HG02588 (cell line): ENCODE results near the gene ITGA8.
A peak's percentile ranks its signal among the peaks of the same experiment; 100 is the strongest.
"Not testable (repeated sequence)": the region's sequence is repeated elsewhere in the genome, so short reads cannot be mapped to it uniquely, and the experiment has no call there.

Experiments
- ATAC-seq: cut with Tn5 transposase; IDR thresholded peaks from one replicate; pipeline ENCODE4 v1.9.1; 2021; ENCODE audit warnings: mild to moderate bottlenecking, moderate library complexity; ENCODE audit not compliant: unreplicated experiment

The ITGA8 gene

DNA sequence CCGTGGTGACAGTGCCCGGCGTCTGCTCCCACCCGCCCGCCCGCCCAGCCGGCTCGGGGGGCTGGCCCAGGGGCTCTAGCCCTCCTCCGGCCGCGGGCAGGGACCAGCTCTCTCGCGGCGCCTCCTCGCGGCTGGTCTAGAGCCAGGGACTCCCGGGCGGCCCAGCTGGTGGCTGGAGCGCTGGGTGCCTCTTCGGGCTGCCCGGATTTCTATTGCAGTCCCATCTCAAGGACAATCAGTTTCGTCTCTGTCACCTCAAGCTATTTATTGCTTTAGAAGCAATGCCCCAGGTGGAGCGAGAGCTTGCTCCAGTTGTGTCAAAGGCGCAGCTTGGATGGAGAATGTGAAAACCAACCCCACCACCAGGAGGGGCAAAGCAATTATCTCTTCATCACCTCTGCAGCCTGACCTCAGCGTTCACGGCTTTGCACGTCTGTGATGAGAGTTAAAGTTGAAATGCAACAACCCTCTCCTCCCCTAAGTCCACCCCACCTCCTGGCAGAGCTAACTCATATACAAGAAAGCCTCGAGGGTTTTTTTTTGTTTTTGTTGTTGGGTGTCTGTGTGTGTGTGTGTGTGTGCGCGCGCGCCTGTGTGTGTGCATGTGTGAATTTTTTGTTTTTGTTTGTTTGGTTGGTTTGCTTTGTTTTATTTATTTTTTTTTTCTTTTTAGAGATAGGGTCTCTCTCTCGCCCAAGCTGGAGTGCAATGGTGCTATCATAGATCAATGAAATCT is at the start of gene ITGA8:
Gene ITGA8 (minus strand): TSS at position 24 of the 736 bp plus-strand sequence. CDS start 151 bp downstream, outside the sequence.
- no peak for ATAC-seq

DNA sequence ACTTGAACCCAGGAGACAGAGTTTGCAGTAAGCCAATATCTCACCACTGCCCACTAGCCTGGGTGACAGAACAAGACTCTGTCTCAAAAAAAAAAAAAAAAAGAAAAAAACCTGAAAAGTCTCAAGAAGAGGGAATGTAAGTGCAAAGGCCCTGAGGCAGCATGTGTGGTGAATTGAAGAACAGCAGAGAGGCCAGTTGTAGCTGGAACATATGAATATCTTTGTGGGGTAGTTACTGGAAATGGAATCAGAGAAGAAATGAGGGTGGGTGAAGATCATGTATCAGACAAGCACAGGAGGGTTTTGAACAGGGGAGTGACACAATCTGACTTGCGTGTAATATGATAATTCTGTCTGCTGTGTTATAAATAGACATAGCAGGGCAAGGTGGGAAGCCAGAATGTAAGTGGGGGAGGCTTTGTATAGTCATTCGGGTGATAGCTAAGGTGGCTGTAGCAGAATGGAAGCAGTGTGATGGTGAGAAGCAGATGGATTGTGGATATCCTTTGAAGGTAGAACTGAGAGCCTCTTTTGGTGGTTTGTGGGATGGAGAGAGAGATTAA is 45.3 kb upstream of the ITGA8 start:
- no peak for ATAC-seq

DNA sequence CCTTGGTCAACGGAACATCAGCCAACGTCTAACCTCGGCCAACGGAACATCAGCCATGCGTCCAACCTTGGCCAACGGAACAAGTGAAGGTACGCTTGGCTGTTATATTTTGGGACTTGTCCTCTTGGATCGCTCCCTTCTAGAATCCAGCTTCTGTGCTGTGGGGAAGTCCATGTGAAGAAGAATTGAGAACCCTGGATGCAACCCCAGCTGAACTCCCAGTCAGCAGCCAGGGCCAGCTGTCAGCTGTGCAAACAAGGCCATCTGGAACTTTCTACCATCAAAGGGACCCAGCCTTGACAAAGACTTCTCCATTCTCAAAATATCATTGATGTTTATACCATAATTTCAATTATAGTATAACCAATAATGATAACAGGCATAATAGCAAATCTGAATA is 43.3 kb upstream of the ITGA8 start:
- no peak for ATAC-seq

GRCh38 chr10:15762239-15762638 is 42.5 kb upstream of the ITGA8 start:
- ATAC-seq: not testable (repeated sequence)

DNA sequence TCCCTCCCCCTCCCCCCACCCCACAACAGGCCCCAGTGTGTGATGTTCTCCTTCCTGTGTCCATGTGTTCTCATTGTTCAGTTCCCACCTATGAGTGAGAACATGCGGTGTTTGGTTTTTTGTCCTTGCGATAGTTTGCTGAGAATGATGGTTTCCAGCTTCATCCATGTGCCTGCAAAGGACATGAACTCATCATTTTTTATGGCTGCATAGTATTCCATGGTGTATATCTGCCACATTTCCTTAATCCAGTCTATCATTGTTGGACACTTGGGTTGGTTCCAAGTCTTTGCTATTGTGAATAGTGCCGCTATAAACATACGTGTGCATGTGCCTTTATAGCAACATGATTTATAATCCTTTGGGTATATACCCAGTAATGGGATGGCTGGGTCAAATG is 41.5 kb upstream of the ITGA8 start:
- ATAC-seq: not testable (repeated sequence)

- no peak for ATAC-seq
Measured at GRCh38 chr10:15760681-15761080, 41.0 kb upstream of the ITGA8 start.

DNA sequence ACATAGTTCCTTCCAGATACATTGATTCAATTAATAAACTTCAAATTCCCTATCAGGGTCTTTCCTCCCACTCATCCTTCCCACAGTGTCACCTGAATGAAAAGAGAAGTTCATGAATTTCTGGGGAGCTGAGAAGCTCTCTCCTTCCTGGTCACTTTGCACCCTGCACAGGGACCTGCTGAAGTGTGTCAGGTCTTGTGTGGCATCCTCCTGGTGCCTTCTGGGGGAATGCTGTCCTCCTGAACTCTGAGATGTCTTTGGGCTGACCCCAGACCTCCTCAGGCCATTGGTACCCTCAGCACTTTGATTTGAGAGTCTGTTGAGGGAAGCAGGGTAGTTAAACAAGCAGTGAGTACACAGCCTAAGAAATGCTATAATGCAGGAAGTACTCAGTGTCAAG is 39.5 kb upstream of the ITGA8 start:
- no peak for ATAC-seq

- no peak for ATAC-seq
Measured at GRCh38 chr10:15758618-15759017, 38.9 kb upstream of the ITGA8 start.

DNA sequence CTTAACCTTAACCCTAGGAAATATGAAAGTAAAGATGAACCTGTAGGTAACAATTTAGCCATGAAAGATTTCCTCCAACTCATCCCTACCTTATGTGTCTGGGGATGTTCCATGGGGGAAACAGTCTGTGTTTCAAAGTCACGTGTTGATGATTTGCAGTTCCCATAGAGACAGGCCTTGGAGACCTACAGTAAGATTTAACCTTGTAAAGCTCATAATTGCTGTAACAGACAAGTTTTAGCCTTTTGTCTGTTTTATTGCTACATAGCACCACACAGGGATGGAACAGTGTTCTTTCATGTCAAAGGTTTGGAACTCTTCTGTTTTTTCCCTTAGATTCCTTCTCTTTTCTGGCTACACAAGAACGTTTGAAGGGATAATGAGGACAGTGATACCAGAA is 35.2 kb upstream of the ITGA8 start:
- no peak for ATAC-seq

DNA sequence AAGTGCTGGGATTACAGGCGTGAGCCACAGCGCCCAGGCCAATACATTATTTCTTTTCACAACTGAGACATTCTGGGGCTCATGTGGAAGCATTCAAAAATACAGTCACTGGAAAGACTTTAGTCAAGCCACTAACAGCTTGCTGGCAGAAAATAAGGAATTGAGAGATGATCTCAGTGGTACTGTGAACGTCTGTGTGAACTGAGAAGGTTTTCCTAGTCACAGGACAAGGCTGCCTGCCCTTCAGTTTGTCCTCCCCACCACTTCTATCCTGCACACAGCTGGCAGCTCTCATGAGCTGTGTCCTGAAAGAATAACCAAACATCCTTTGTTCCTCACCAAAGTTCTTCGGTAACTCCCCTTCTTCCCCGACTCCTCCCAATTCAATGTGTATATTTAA is 31.3 kb upstream of the ITGA8 start:
- ATAC-seq: no peak

DNA sequence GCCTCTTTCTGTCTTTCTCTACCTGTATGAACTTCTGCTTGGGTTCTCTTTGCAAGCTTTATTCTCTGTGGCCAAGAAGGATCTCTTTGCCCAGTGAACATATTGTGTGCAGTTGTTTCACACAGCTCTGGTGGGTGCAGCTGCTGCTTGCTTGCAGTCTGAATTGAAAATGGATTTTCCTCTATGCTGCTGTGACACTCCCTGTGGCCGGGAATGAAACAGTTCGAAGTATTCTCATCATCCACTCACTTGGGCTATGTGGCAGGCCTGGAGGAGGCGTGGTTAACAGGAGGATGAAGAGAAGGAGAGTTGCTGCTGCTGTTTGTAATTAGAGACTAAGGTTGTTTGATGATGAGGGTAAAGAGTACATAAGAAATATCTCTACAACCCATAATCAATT is 28.4 kb upstream of the ITGA8 start:
- ATAC-seq: no peak

DNA sequence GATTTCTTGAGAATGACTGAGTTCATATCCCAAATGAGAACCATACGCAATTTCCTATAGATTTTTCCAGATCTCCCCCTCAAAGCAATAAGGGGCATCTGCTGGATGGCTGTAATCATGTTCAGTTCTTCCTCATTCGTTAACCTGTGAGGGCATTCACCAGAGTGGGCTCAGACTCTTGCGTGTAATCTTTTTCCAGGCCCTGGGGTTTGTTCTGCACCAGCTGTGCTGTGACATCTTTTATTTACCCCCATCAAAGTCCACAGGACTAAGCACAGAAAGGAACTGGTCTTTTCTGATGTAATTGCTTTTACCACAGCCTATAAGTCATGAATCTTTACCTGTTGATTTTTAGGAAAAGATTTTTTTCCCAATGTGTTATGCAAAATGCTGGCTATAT is 27.9 kb upstream of the ITGA8 start:
- ATAC-seq: no peak

DNA sequence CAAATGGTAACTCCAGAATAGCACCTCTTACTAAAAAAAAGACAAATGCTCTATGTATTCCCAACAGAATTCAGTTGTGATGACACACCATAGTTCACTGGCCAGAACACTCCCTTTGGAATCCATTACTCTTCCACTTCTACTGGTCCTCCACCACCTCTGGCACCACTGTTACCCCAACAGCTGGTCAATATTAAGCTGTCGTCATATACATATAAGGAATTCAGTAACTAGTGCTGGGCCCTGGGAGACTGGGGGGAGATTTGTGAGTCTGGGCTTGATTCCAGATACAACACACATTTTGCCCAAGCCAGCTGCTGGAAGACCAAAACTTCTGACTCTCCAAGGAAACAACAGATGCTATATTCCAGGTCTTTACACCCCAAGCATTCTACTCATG is 26.0 kb upstream of the ITGA8 start:
- no peak for ATAC-seq

DNA sequence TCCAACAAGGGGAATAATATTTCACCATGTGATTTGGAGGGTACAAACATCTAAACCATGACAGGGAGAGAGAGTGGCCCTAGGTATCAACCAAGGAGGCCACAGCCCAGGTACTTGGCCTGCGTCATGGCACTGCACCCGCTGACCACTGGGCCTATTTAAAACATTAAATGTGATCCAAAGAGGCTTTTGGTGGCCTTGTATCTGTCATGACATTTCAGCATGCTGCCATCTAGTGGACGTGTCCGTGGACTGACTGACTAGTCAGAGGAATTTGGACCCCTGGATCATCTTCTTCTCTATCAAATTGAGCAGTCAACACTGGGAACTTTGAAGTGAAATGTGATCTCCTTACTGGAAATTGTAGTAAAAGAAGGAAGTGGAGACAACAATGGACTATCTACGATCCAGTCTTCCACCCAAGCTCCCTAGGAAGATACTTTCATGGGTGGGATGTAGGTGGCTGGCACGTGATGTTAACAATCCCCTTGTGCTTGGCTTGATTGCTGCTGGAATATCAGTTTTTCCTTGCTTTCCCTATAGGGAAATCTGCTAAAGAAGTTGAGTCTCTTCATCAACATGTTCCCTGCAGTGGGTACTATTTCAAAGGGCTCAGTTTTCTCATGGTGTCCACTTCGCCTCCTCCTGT is 24.6 kb upstream of the ITGA8 start:
- peak; percentile 54 for ATAC-seq

GRCh38 chr10:15743443-15743842 is 23.7 kb upstream of the ITGA8 start:
- no peak for ATAC-seq

GRCh38 chr10:15742836-15743235 is 23.1 kb upstream of the ITGA8 start:
- ATAC-seq: no peak

DNA sequence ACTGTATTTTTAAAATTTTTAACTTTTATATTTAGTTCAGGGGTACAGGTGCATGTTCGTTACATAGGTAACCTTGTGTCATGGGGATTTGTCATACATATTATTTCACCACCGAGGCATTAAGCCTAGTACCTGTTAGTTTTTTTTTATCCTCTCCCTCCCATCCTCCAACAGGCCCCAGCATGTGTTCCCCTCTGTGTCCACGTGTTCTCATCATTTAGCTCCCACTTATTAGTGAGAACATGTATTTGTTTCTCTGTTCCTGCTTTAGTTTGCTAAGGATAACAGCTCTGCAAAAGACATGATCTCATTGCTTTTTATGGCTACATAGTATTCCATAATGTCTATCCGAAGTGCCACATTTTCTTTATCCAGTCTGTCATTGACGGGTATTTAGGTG is 22.4 kb upstream of the ITGA8 start:
- no peak for ATAC-seq

- no peak for ATAC-seq
Measured at GRCh38 chr10:15741581-15741980, 21.9 kb upstream of the ITGA8 start.

GRCh38 chr10:15740261-15740660 is 20.5 kb upstream of the ITGA8 start:
- ATAC-seq: no peak

DNA sequence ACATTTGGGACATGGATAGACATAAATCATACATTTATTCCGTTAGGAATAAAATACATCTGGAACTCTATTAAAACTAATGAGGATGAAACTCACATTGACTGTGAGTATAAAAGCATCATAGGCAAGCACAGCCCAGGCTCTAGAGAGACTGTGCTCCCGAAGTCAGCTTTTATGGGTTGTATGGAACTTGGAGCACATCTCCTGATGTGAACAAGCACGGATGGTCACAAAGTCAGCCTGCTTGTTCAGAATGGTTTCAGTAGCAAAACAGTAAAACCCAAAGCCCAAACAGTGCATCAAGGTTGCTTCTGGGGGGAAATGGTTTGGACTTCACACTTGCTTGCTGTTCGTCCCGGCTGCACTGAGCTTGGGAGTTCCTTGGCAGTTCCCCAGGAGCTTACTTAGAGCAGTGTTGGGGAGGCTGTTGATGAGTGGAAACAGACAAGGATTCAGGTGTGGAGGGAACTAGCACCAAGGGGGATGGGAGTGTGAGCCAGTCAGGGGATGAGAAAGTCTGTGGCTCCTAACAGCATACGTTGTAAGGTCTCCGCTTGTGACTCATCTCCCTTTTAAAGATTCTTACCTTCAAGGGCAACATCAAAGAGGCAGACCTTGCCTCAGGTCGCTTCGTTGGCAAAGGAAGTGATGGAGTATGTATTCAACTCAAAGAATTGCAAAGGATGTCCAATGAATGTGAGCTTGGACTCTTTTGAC is 19.7 kb upstream of the ITGA8 start:
- no peak for ATAC-seq

DNA sequence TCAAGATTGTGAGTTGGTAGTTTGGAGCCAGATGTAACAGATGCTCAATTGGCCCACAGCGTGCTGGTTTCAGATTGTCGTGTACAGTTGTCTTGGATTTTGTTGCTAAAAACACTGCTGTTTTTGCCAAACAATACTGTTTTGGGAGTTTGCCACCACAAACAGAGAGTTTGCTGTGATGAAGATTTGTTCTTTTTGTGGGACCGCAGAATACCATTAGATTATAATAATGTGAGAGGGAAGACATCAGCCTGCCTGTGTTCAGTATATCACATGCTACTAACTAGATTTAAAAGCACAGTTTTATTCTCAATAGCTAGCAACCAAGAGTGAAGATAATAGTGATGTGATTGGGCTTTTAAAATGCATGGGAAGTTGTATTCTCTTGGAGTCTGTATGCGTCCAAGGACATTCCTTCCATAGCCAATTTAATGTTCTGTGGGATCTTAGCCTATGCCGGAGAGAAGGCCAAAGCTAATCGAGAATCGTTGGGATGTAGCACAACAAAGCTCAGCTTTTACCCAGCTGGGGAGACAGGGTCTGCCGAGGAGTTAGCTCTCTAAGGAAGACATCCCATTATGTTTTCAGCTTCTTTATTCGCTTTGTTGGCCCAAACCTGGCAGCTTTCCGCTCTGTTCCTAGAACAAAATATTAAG is 18.7 kb upstream of the ITGA8 start:
- ATAC-seq: no peak
